Suprapubic skin (tissue), 3 donors: ENCODE results near the gene GRIA4.

Experiments used
- CTCF ChIP-seq, 2 donors: fragments of 200-600 bp in 1 of 2; fragments of 450-650 bp in 1 of 2; sonication (generic) in 1 of 2; IDR thresholded peaks; one replicate each; pipeline ENCODE4 v1.5.1; 2016 to 2019; ENCODE audit warnings: antibody characterized with exemption in 2 of 2, mild to moderate bottlenecking in 1 of 2, moderate library complexity in 1 of 2
- EP300 ChIP-seq: sonication (generic); formaldehyde crosslinking; IDR thresholded peaks from one replicate; pipeline ENCODE4 v1.6.1; 2017; ENCODE audit warnings: antibody characterized with exemption
- POLR2A ChIP-seq, 2 donors: fragments of 450-650 bp; IDR thresholded peaks; one replicate each; pipeline ENCODE4 v1.6.1; 2017; ENCODE audit warnings: antibody characterized with exemption in 2 of 2, mild to moderate bottlenecking in 2 of 2, moderate library complexity in 2 of 2

DNA sequence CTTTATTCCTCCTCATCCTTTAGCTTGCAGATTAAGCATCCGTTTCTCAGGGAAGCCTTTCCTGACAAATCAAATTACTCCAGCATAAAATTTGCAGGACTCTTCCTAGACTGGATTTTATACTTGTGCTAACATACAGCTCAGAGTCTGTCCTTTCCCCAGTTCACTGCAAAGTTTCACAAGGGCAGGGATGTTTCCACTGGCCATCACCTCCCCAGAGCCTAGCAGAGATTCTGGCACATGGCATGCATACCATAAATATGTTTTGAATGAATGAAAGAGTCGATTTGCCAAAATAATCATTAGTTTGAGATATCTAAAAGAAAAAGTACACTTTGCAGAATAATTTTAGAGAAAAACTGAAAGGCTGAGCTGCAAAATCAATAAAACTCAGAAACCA is 401.6 kb downstream of the GRIA4 start:
- TF ChIP-seq CTCF (IDR thresholded peaks at IDR 0.05) (no peak), EP300 (no peak), POLR2A (IDR thresholded peaks at IDR 0.05) (no peak)
